Suppressor macrophage treated with lipopolysaccharide for 1 hour (primary cell): ENCODE data around the gene G3BP2.
"Not testable (repeated sequence)": the region's sequence is repeated elsewhere in the genome, so short reads cannot be mapped to it uniquely, and the experiment has no call there.

Source experiments
- DNase-seq, 3 donors: peaks; one replicate each; pipeline ENCODE4 v3.0.0-alpha.2; 2020 to 2022

The G3BP2 gene

GRCh38 chr4:75673027-75673958, at the start of gene G3BP2:
Gene G3BP2, minus strand, starts transcription at chr4:75673411. Its CDS starts 11,386 bp downstream, at chr4:75662025.
- peak; percentile 99 for DNase-seq

- DNase-seq, result no peak
These were observed 49.2 kb upstream of the G3BP2 start for GRCh38 chr4:75722417-75722816.

GRCh38 chr4:75718529-75718928, 45.3 kb upstream of the G3BP2 start:
- DNase-seq, result no peak

- DNase-seq, result no peak
These were observed 44.2 kb upstream of the G3BP2 start for GRCh38 chr4:75717408-75717807.

GRCh38 chr4:75716054-75716453, 42.8 kb upstream of the G3BP2 start:
- DNase-seq, result not testable (repeated sequence)

- no peak for DNase-seq
These were observed 42.0 kb upstream of the G3BP2 start for GRCh38 chr4:75715105-75715799.

- DNase-seq, result no peak
These were observed 41.5 kb upstream of the G3BP2 start for GRCh38 chr4:75714704-75715103.

GRCh38 chr4:75714011-75714410, 40.8 kb upstream of the G3BP2 start:
- DNase-seq, result no peak

GRCh38 chr4:75710246-75710645, 37.0 kb upstream of the G3BP2 start:
- DNase-seq, result peak; percentile 77 to 84 (median 78)

GRCh38 chr4:75708218-75708691, 35.0 kb upstream of the G3BP2 start:
- DNase-seq, result peak; percentile 51 to 63 (median 51)

- no peak for DNase-seq
These were observed 32.2 kb upstream of the G3BP2 start for GRCh38 chr4:75705198-75705977.

GRCh38 chr4:75702919-75703411, 29.8 kb upstream of the G3BP2 start:
- no peak for DNase-seq

- DNase-seq, result peak in 1 of 3 donors; percentile 11
These were observed 26.1 kb upstream of the G3BP2 start for GRCh38 chr4:75699299-75699698.

- peak in 1 of 3 donors; percentile 4 for DNase-seq
These were observed 25.7 kb upstream of the G3BP2 start for GRCh38 chr4:75698963-75699228.

GRCh38 chr4:75698162-75698962, 25.2 kb upstream of the G3BP2 start:
- peak; percentile 82 to 90 (median 89) for DNase-seq

GRCh38 chr4:75696581-75696980, 23.4 kb upstream of the G3BP2 start:
- DNase-seq, result peak in 1 of 3 donors; percentile 10

- DNase-seq, result peak; percentile 24 to 29 (median 28)
These were observed 22.9 kb upstream of the G3BP2 start for GRCh38 chr4:75696071-75696470.

GRCh38 chr4:75692066-75692465, 18.9 kb upstream of the G3BP2 start:
- not testable (repeated sequence) for DNase-seq

- DNase-seq, result not testable (repeated sequence)
These were observed 13.9 kb upstream of the G3BP2 start for GRCh38 chr4:75687125-75687524.

GRCh38 chr4:75686346-75686745, 13.1 kb upstream of the G3BP2 start:
- DNase-seq, result peak; percentile 28 to 33 (median 33)

- peak in 1 of 3 donors; percentile 10 for DNase-seq
These were observed 12.5 kb upstream of the G3BP2 start for GRCh38 chr4:75685546-75686189.
